Islet of Langerhans (tissue), 1 donor: ENCODE measurements around the gene TAPT1.

ENCODE experiments used
- FAIRE-seq: peaks from one replicate; lab custom pipeline; 2011; peaks lifted over from hg19 to GRCh38; lab: Jason Lieb, UNC

The TAPT1 gene

DNA sequence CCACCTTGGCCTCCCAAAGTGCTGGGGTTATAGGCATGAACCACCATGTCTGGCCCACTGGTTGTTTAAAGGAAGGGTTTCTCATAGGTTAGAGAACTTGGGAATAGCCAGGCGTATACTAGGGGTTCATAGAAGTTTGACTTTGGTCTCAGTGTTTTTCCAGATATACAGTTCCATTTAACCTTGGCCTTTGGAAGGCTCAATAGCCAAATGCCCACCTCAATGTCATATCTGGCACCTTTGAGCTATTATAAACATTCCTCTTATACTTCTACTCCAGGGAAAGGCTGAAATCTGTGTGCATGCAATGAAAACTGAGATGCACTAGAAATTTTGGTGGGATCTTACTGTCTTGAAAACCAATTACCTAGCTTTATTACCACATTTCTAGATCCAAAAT, 95.0 kb downstream of the TAPT1 start:
- no peak for FAIRE-seq

DNA sequence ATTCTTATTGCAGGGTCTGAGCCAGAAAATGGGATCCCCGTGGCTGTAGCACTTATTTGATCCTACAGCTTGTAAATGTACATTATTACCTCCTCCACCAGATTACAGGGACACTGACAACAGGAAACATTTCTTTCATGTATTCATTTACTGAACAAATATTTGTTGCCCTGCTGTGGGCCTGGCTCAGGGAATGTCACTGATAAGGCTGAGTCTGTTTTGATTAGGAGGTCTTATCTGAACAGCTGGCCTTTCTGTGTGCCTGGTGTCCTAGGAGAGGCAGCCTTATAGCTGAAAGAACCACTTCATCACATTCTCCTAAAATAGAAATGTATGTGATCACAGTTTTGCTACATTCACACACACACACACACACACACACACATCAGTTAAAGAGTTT, 96.9 kb downstream of the TAPT1 start:
- FAIRE-seq, result no peak

DNA sequence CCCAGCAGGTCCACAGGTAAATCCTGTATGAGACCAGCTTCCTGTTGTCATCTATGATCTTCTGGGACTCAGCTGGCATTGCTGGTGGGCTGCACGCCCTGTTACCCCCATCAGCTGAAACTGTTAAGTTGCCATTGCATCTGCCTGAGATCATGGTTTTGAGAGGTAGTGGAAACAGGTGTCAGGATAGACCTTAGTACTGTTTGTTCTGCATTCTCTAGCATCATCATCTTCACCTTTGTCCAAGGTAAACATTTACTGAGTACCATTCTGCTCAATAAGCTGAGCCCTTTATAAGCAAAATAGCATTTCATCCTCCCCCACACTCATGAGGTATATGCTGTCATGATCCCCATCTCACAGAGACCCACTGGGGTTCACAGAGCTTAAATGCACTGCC, 99.6 kb downstream of the TAPT1 start:
- FAIRE-seq, result no peak

DNA sequence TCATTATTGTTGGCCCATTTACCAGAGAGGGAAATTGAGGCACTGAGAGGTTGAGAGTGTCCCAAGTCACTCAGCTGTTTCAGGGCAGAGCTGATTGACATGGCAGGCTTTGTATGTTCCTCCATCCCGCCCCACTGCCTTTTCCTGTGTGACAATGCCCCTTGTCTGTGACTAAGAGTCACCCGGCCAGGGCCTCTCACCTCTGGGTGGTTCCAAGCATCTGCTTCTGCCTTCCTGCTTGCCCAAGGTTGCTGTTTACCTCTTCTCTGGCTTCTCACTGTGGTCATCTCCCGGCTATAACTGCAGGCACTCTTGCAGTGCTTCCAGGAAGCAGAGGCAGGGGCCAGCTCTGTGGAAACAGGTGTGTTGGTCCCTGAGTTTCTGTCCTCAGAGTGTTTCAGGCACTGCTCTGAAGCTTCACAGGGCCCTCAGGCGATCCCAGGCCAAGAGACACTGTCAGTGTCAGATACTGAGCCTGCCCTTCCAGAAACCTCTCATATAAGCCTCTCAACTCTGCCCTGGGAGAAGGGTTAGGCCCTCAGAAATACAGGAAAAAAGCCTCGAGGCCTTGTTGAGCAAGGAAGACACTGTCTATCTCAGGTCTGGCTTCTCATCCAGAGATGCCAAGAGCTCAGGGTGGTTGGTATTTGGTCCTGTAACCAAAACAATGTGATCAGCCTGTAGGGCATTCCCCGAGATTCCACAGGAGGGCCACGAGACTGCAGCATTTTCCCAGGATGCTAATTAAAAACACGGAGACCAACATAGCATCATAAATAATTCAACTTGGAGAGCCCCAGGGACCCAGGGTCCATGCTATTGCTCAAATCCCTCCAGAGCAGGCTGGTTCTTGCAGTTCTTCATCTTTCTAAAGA, 100.5 kb downstream of the TAPT1 start:
- no peak for FAIRE-seq

DNA sequence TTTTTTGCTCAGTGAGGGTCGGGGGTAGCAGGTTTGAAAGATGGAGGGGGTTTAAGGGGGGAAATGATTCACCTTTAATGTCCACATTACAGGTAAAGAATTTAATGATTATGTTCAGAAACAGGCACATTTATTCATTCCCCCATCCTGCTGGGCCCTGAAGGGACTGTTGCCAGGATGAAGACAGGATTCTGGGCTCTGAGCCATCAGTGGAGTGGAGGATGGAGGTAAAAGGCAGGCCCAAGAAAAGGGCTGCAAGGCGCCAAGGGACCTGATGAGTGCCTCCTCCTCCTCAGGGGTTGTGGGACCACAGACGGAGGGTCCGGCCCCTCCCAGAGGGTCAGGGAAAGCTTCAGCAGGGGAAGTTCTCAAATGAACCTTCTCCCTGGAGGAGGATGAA, 102.0 kb downstream of the TAPT1 start:
- FAIRE-seq, result no peak

DNA sequence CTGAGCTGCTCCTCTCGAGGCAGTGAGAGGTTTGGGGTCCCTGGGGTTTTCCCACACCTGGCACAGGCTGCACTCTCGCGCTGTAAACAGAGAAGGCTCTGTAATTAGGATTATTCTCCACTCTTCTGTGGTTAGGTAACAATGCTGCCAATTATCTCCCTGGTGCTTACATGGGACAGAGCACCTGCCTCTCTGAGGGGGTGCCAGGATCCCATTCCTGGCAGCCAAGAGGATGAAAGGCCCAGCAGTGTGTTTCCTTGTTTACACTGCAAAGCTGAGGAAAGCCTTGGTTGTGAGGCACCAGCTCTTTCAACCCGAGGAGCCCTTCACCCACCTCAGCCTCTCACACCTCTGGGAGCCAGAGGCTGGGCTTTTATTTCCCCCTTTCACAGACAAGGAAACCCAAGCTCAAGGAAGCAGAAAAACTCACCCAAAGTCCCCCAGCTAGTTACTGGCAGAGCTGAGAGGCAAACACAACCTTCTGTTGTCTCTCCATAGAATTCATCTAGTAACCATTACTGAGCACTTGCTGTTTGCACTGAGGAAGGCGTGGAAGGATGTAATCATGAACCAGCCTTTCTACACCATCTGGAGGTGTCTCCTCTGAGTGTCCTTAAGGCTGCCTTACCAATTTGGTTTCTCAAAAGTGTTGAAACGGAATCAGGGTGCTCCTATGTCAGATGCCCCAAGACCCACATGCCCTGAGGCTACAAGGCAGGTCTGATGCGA, 102.8 kb downstream of the TAPT1 start:
- FAIRE-seq, result no peak

DNA sequence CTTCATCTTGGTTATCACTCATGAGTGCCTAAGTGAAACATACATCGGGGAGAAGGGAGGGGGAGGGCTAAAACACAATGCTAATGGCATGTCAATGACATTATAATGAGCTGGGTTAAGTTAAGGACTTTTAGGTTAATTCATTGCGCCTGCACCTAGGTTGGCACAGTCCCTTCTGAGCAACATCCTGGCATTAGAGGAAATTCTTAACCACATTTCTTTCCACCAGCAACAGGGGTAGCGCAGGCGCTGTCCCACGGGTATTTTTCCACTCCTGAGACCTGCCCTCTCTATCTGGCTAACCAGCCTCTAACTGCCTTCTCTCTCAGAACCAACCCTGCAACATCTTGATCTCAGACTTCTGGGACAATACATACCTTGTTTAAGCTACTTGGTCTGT, 103.5 kb downstream of the TAPT1 start:
- no peak for FAIRE-seq

DNA sequence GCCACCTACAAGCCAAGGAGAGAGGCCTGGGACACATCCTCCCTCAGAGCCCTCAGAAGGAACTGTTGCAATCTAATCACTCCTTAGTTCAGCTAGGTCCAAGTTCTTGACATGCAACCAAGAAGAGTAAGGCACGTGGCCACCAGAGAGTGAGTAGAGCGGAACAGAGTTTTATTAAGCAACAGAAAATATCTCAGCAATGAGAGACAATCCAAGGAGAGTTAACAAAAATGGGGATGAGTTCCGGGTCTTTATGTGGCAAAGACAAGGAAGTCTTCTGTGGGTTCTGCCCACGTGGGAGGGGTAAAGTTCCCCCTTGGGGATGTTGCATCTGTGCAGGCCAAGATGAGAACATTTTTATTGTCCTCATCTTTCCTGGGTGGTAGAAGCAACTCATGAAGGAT, 104.0 kb downstream of the TAPT1 start:
- no peak for FAIRE-seq

DNA sequence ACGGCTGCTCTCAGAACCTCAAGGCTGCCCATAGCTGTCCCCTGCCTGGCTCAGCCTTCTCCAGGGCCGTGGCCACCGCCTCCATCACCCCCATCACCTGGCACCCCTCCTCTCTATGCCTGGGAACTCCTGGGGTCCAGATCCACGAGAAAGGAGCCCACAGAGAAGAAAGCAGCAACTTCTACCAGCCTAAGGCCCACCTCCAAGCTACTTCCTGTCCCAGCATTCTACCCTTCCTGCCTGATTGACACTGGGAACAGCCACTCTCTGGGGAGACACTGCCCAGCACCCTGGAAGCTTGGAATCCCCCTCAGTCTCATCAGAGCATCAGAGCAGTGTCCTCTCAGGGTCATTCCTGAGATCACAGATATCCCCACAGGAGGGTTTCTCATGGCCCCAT, 105.6 kb downstream of the TAPT1 start:
- no peak for FAIRE-seq

DNA sequence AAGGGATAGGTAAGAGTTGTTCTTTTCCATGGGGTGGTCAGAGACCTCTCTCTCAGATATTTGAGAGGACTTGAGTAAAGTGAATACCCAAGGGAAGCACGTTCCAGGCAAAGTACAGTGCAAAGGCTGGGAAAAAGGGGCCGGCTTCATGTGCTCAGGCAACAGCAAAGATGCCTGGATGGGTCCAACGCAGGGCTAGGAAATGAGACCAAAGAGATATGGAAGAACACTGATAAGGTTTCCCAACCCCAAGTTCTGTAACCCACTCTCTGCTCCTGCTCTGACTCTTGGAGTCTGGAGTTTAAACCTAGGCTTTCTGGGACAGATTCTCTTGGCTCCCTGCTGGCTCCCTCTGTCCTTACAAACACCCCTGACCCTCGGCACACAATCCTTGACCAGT, 106.3 kb downstream of the TAPT1 start:
- no peak for FAIRE-seq

DNA sequence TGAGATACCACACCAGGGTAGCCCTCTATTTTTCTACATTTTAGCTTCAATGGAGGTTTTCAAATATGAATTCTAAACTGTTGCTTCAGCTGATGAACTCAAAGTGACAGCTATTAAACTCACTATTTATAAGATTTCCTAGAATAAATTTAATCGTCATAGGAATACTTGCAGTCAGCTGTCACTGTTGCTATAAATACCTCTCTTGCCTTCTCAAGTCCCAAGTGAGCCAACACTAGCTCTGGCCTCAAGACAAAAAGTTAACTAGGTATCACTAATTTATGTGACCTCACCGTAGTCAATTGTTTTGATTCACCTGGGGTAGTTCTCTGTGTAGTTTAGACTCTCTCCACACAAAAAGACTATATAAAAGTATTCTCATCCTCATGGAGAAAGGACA, 108.2 kb downstream of the TAPT1 start:
- FAIRE-seq, result no peak

DNA sequence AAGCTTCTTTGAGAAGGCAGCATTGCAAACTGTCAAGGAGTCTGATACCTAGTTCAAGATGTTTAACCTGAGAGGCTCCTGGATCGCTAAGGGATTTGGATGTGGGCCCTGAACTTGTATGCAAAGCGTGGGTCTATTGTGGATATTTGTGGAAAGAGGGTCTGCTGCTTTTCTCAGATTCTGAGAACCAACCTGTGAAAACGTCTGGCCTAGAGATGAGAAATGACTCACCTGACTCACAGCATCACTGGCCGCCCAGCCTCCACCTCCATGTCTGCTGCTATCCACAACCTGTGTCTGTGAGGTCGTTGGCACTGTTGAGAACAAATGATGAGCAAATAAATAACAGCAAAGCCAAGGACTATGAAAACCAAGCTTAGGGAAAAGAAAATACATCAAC, 109.1 kb downstream of the TAPT1 start:
- no peak for FAIRE-seq

DNA sequence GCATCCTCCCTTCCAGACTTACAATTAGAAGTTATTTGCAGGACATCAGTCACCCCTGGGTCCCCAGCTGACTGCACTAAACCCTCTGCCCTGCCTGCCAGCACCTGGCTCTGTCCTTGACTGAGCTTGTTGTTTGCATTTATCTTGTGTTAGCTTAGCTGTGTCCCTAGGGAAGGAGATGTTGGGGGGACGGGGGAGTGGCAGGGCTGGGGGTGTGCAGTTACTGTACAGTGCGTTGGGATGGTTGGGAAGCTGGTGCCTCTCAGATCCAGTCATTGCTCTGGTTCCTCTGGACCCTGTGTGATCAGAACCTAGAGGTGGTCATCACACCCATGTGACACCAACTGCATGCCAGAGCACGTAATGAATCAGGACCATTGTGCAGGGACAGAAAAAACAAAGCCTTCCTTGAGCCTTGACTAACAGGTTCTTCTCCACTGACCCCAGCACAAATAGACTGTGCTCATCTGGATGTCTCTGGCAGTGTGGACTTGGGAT, 109.7 kb downstream of the TAPT1 start:
- no peak for FAIRE-seq

DNA sequence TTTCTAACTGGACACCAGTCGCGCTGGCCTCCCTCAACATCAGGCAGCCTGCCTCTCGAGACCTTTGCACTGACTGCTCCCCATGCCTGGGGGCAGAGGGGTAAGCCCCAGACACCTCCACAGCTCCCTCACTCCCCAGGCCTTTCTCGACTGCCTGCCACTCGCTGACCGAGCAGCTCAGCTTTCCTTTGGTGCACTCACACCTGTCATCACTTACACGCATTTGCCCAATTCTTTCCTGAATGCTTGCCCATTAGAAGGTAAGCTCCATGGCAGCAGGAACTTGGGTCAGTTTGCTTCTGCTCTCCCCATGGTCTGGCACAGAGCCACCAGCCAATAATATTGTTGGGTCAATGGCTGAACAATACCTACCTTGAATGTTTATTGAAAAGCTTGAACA, 110.3 kb downstream of the TAPT1 start:
- FAIRE-seq, result no peak

DNA sequence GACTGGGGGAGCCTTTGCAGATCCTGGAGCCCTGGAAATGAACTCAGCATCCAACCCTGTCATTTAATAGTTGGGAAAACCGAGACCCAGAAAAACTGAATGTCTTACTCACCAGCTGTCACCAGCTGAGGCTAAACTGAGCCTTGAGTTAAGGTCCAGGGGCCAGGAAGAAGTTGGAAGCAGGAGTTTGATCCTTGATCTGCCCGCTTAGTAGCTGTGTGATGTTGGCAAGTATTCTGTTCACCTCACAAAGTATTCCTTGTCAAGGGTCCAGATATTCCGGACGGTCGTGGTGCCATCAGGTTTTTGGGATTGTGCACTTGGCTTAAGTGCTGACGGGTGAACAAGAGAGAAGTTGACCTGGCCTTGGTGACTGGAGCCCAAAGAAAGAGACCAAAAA, 111.7 kb downstream of the TAPT1 start:
- FAIRE-seq, result no peak

DNA sequence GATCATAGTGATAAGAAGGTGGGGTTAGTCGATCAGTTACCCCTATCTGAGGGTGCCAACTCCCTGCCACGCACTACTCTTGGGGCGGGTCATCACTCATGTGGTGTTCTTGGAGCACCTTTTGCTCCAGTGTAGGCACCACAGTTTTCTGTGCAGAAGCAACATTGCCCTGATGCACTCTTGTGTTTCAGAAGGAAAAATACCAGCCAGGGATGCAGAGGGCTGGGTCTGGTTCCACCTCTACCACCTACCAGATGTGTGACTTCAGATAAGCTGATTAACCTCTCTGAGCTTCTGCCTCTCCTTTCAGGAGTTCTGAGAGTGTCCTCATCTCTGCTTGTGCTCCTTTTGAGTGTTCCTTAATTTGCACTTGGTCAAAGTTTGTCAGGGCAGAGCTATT, 112.5 kb downstream of the TAPT1 start:
- FAIRE-seq, result no peak

DNA sequence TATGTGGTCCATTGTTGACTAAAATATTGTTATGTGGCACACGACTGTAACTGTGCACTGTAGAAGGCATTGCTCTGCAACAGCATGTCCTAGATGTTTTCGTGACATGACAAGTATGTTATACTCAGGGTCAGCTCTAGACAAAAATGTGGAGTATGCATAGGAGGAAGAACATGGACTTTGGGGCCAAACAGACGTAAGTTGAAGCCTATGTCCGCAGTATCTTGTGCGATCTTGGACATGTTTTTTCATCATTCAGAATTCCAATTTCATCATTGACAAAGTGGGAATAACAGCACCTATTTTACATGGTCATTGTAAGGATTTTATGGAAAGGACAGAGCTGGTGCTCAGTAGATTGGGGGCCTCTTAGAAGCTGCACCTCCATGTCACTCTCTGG, 114.7 kb downstream of the TAPT1 start:
- FAIRE-seq, result no peak

DNA sequence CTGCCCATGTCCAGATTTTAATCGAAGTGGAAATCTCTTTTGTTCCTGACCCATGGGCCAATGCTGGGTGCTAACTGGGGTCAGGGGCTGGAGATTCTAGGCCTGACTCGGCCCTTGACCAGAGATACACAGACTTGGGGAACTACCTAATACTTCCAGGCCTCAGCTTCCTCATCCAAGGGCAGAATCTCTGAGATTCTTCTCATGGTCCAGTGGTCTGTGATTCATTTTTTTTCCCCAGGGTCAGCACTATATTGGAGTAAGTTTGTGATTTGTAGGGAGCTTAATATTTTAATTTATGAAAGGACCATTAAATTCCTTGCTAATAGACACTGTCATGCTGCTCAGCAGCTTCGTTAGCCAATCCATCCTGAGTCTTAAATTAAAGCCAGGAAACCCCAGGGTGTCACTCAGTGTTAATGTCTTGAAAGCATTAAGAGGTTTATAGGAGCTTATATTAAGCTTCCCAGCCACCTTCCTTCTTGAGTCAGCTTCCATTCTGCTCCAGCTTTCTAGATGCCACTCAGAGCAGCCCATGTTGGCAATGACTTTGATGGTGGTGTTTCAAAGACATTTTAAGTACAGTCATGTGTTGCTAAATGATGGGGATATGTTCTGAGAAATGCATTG, 115.5 kb downstream of the TAPT1 start:
- no peak for FAIRE-seq
